ENCODE data around the gene CBFA2T3.

The CBFA2T3 gene

DNA sequence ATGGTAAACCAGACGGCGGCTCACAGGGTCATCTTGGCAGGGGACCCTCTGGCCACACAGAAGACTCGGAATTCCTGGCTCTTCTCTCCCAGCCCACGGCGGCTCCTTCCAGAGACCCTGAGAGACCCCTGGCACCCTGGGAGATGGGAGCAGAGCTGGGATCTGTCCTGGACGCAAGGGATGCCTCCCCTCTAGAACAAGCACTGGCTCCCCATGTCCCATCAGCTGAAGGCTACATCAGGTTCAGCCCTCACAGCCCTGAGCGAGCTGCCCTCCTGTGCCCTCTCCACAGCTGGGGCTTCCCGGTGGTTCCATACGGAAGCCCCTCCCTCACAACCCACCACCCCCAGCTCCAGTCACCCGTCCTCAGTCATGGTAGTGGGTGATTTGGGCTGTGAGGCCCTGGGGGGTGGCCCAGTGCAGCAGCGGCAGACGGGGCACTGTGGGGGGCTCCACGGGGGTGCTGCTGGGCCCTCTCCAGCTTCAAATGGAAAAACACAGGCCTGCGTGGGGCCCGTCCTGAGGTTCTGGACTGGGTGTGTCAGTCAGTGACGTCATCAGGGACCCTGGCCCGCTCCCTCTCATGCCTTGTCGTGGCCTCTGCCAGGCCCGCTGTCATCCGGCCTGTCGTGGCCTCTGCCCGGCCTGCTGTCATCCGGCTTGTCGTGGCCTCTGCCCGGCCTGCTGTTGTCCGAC, 13.0 kb upstream of the CBFA2T3 start:
- H3K4me3 ChIP-seq (ENCODE audit: low read depth, low read length) = no peak overlapping the region
- ChIA-PET POLR2A (interaction anchor here (0.6 kb wide), 1 partner anchor 215 kb away, joined by 3 read pairs; no protein-coding TSS in a partner anchor), CTCF (interaction anchor here (0.5 kb wide), 1 partner anchor 313 kb away, joined by 3 read pairs; no protein-coding TSS in a partner anchor)
- no peaks in the 10 kb centered on the region for H3K9me3 ChIP-seq (ENCODE audit: control insufficient read depth, insufficient read depth, low read depth, low read length)
- H3K36me3 ChIP-seq (ENCODE audit: control insufficient read depth in 2 of 2, insufficient read depth in 1 of 2, low read length in 2 of 2) = no peaks in the 10 kb centered on the region
- no peak overlapping the region for H3K27ac ChIP-seq (ENCODE audit: extremely low read depth, low read depth, low read length)
- TF ChIP-seq ZNF16 (tag by site-specific recombination; IDR thresholded peaks at IDR 0.05; ENCODE audit: low read depth) = peak; percentile 79
- TF ChIP-seq GLIS1 (tag by site-specific recombination; IDR thresholded peaks at IDR 0.05) = peak; percentile 69
- peak; percentile 45; the same call in 1 of the 2 replicates for TF ChIP-seq SCRT2 (tag by site-specific recombination; IDR thresholded peaks at IDR 0.05)
- peak; percentile 63 for TF ChIP-seq ZIC2 (tag by site-specific recombination; IDR thresholded peaks at IDR 0.05)
- TF ChIP-seq ZNF629 (tag by site-specific recombination; IDR thresholded peaks at IDR 0.05) = no peak
- H3K4me1 ChIP-seq (ENCODE audit: control insufficient read depth, insufficient read depth, low read length) = no peaks in the 10 kb centered on the region

DNA sequence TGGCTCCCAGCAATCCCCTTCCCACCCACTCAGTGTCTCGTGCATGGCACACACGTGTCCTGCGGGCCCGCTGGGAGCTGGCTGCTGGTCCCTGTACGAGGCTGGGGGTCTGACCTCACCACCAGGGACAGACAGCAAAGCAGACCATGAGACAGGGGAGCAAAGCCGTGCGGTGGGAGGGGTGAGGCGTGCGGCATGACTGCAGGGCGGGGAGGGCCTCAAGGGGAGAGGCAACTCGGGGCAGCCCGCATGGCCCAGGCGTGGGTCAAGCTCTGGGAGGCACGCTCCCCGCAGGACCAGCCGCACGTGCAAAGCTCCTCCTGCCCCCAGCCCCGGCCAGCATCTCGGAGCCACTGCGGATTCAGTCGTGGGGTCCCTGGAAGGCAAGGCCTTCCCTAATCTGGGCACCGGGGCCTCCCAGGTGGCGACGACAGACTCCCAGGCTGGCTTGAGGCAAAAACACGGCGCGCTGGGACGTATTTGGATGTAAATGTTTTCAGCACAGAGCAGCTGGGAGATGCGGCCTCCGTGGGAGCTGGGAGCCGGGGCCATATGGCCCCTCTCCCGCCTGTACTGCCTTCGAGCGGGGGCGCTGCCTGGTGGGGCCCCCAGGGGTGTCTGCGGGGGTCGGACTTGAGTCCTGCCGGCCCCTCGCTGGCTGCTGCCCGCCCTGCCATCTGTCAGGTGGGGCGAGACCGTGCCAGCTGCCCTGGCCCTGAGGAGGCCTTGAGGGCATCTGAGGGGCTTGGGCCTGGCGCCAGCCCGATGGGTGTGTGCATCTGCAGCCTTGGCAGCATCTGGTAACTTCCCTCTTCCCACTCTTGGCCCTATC, 12.2 kb upstream of the CBFA2T3 start:
- Histone ChIP-seq H3K4me1 (ENCODE audit: control insufficient read depth, insufficient read depth, low read length) (no peaks in the 10 kb centered on the region), H3K9me3 (ENCODE audit: control insufficient read depth, insufficient read depth, low read depth, low read length) (no peaks in the 10 kb centered on the region), H3K36me3 (ENCODE audit: control insufficient read depth in 2 of 2, insufficient read depth in 1 of 2, low read length in 2 of 2) (no peaks in the 10 kb centered on the region), H3K27ac (ENCODE audit: extremely low read depth, low read depth, low read length) (no peak overlapping the region), H3K4me3 (ENCODE audit: low read depth, low read length) (no peak overlapping the region)
- CTCF ChIA-PET = no interaction called here
- POLR2A ChIA-PET = no interaction called here
- TF ChIP-seq ZNF23 (tag by site-specific recombination; IDR thresholded peaks at IDR 0.05; ENCODE audit: borderline replicate concordance) = no peak
- no peak for TF ChIP-seq ZNF585B (tag by site-specific recombination; IDR thresholded peaks at IDR 0.05)
- no peak for TF ChIP-seq ZNF473 (tag by site-specific recombination; IDR thresholded peaks at IDR 0.05)
- TF ChIP-seq KLF10 (tag by site-specific recombination; IDR thresholded peaks at IDR 0.05) = no peak
- TF ChIP-seq, protein P1, sequence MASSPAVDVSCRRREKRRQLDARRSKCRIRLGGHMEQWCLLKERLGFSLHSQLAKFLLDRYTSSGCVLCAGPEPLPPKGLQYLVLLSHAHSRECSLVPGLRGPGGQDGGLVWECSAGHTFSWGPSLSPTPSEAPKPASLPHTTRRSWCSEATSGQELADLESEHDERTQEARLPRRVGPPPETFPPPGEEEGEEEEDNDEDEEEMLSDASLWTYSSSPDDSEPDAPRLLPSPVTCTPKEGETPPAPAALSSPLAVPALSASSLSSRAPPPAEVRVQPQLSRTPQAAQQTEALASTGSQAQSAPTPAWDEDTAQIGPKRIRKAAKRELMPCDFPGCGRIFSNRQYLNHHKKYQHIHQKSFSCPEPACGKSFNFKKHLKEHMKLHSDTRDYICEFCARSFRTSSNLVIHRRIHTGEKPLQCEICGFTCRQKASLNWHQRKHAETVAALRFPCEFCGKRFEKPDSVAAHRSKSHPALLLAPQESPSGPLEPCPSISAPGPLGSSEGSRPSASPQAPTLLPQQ (tag by site-specific recombination; IDR thresholded peaks at IDR 0.05) = no peak
- no peak for TF ChIP-seq ZNF514 (tag by site-specific recombination; IDR thresholded peaks at IDR 0.05)
- TF ChIP-seq, protein P2, sequence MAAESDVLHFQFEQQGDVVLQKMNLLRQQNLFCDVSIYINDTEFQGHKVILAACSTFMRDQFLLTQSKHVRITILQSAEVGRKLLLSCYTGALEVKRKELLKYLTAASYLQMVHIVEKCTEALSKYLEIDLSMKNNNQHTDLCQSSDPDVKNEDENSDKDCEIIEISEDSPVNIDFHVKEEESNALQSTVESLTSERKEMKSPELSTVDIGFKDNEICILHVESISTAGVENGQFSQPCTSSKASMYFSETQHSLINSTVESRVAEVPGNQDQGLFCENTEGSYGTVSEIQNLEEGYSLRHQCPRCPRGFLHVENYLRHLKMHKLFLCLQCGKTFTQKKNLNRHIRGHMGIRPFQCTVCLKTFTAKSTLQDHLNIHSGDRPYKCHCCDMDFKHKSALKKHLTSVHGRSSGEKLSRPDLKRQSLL (tag by site-specific recombination; IDR thresholded peaks at IDR 0.05) = no peak
- TF ChIP-seq, protein P3, sequence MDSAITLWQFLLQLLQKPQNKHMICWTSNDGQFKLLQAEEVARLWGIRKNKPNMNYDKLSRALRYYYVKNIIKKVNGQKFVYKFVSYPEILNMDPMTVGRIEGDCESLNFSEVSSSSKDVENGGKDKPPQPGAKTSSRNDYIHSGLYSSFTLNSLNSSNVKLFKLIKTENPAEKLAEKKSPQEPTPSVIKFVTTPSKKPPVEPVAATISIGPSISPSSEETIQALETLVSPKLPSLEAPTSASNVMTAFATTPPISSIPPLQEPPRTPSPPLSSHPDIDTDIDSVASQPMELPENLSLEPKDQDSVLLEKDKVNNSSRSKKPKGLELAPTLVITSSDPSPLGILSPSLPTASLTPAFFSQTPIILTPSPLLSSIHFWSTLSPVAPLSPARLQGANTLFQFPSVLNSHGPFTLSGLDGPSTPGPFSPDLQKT (IDR thresholded peaks at IDR 0.05; ENCODE audit: borderline replicate concordance, low read depth, low read length) = no peak
- TF ChIP-seq, protein P4, sequence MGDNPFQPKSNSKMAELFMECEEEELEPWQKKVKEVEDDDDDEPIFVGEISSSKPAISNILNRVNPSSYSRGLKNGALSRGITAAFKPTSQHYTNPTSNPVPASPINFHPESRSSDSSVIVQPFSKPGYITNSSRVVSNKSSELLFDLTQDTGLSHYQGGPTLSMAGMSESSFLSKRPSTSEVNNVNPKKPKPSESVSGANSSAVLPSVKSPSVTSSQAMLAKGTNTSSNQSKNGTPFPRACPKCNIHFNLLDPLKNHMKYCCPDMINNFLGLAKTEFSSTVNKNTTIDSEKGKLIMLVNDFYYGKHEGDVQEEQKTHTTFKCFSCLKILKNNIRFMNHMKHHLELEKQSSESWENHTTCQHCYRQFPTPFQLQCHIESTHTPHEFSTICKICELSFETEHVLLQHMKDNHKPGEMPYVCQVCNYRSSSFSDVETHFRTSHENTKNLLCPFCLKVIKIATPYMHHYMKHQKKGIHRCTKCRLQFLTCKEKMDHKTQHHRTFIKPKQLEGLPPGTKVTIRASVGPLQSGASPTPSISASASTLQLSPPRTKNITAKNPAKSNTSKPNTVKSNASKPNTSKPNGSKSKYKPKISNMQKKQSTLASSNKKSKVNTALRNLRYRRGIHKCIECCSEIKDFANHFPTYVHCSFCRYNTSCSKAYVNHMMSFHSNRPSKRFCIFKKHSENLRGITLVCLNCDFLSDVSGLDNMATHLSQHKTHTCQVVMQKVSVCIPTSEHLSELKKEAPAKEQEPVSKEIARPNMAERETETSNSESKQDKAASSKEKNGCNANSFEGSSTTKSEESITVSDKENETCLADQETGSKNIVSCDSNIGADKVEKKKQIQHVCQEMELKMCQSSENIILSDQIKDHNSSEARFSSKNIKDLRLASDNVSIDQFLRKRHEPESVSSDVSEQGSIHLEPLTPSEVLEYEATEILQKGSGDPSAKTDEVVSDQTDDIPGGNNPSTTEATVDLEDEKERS (tag by site-specific recombination; IDR thresholded peaks at IDR 0.05) = no peak
- TF ChIP-seq ZNF624 (tag by site-specific recombination; IDR thresholded peaks at IDR 0.05) = no peak
- TF ChIP-seq ZNF776 (tag by site-specific recombination; IDR thresholded peaks at IDR 0.05; ENCODE audit: borderline replicate concordance) = no peak
- TF ChIP-seq SETDB1 (IDR thresholded peaks at IDR 0.05; ENCODE audit: insufficient read length, low read length) = no peak
- TF ChIP-seq, protein P5, sequence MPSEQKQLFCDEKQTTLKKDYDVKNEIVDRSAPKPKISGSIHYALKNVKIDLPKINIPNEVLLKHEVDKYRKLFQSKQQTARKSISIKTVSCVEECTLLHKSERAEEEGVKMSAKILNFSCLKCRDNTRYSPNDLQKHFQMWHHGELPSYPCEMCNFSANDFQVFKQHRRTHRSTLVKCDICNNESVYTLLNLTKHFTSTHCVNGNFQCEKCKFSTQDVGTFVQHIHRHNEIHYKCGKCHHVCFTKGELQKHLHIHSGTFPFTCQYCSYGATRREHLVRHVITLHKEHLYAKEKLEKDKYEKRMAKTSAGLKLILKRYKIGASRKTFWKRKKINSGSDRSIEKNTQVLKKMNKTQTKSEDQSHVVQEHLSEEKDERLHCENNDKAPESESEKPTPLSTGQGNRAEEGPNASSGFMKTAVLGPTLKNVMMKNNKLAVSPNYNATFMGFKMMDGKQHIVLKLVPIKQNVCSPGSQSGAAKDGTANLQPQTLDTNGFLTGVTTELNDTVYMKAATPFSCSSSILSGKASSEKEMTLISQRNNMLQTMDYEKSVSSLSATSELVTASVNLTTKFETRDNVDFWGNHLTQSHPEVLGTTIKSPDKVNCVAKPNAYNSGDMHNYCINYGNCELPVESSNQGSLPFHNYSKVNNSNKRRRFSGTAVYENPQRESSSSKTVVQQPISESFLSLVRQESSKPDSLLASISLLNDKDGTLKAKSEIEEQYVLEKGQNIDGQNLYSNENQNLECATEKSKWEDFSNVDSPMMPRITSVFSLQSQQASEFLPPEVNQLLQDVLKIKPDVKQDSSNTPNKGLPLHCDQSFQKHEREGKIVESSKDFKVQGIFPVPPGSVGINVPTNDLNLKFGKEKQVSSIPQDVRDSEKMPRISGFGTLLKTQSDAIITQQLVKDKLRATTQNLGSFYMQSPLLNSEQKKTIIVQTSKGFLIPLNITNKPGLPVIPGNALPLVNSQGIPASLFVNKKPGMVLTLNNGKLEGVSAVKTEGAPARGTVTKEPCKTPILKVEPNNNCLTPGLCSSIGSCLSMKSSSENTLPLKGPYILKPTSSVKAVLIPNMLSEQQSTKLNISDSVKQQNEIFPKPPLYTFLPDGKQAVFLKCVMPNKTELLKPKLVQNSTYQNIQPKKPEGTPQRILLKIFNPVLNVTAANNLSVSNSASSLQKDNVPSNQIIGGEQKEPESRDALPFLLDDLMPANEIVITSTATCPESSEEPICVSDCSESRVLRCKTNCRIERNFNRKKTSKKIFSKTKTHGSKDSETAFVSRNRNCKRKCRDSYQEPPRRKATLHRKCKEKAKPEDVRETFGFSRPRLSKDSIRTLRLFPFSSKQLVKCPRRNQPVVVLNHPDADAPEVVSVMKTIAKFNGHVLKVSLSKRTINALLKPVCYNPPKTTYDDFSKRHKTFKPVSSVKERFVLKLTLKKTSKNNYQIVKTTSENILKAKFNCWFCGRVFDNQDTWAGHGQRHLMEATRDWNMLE (tag by site-specific recombination; conservative IDR thresholded peaks at IDR 0.05; ENCODE audit: low read depth) = no peak
- no peak for TF ChIP-seq ZNF555 (tag by site-specific recombination; conservative IDR thresholded peaks at IDR 0.05)
- no peak for TF ChIP-seq ZNF558 (tag by site-specific recombination; IDR thresholded peaks at IDR 0.05)

Data from HEK293 (cell line).